SJSA1 (cell line): ENCODE data around the gene ZMIZ2. TPM values are rescaled to one million over a fixed set of nuclear protein-coding genes. Genes with fewer than 3 reads are reported as not detected.
"Not testable (repeated sequence)": the region's sequence is repeated elsewhere in the genome, so short reads cannot be mapped to it uniquely, and the experiment has no call there.

Experiments used
- DNase-seq, 2 experiments: peaks; one replicate each; pipeline ENCODE4 v3.0.0-alpha.2; 2015 to 2020; ENCODE audit warnings: low spot score in 2 of 2, low read depth in 1 of 2
- H3K27ac ChIP-seq: fragments of 250-450 bp; sonication (Bioruptor Pico); 2 replicates; pipeline ENCODE4 v1.5.1; 2020; ENCODE audit warnings: mild to moderate bottlenecking, moderate library complexity
- H3K27me3 ChIP-seq: fragments of 250-450 bp; sonication (Bioruptor Pico); replicated peaks from 2 replicates; pipeline ENCODE4 v1.5.1; 2020; ENCODE audit warnings: mild to moderate bottlenecking, moderate library complexity
- H3K36me3 ChIP-seq: fragments of 250-450 bp; sonication (Bioruptor Pico); 2 replicates; pipeline ENCODE4 v1.5.1; 2020; ENCODE audit warnings: mild to moderate bottlenecking
- H3K4me1 ChIP-seq: fragments of 250-450 bp; sonication (Bioruptor Pico); replicated peaks from 2 replicates; pipeline ENCODE4 v1.6.1; 2021; ENCODE audit warnings: mild to moderate bottlenecking
- H3K4me3 ChIP-seq: fragments of 250-450 bp; sonication (Bioruptor Pico); 2 replicates; pipeline ENCODE4 v1.5.1; 2020; ENCODE audit warnings: mild to moderate bottlenecking
- H3K9me3 ChIP-seq: fragments of 250-450 bp; sonication (Bioruptor Pico); replicated peaks from 2 replicates; pipeline ENCODE4 v1.5.1; 2020; ENCODE audit warnings: mild to moderate bottlenecking
- total RNA-seq: library from RNA; depleted of rRNA; stranded (reverse); fragments of >200 nt; shearing (Covaris generic); gene quantifications from 2 replicates; pipeline ENCODE4 v1.2.3, GENCODE V29; 2014

Gene ZMIZ2
- total RNA-seq, 1 experiment from 2014 or later: 6.8 TPM

- H3K4me1 ChIP-seq: peaks cover 19% of the 10 kb centered on the region
- H3K9me3 ChIP-seq: no peaks in the 10 kb centered on the region
- H3K4me3 ChIP-seq: no peak overlapping the region
- DNase-seq: no peak
- H3K27me3 ChIP-seq: no peaks in the 10 kb centered on the region
- H3K36me3 ChIP-seq: peaks cover 52% of the 10 kb centered on the region
- H3K27ac ChIP-seq: no peak overlapping the region
Observed at GRCh38 chr7:44767134-44767911, 18.7 kb downstream of the ZMIZ2 start.

- H3K9me3 ChIP-seq: no peaks in the 10 kb centered on the region
- no peak overlapping the region for H3K27ac ChIP-seq
- H3K4me3 ChIP-seq: no peak overlapping the region
- no peak for DNase-seq
- peaks cover 46% of the 10 kb centered on the region for H3K36me3 ChIP-seq
- H3K27me3 ChIP-seq: no peaks in the 10 kb centered on the region
- H3K4me1 ChIP-seq: peaks cover 19% of the 10 kb centered on the region
Observed at GRCh38 chr7:44767912-44768627, 19.4 kb downstream of the ZMIZ2 start.

- Histone ChIP-seq H3K9me3 (no peaks in the 10 kb centered on the region), H3K4me3 (no peak overlapping the region), H3K27me3 (no peaks in the 10 kb centered on the region), H3K4me1 (peaks cover 19% of the 10 kb centered on the region), H3K27ac (no peak overlapping the region), H3K36me3 (peaks cover 39% of the 10 kb centered on the region)
- no peak for DNase-seq
Observed at GRCh38 chr7:44768628-44769371, 20.2 kb downstream of the ZMIZ2 start.

GRCh38 chr7:44769376-44769775 lies 20.7 kb downstream of the ZMIZ2 start:
- Histone ChIP-seq H3K27ac (no peak overlapping the region), H3K4me3 (no peak overlapping the region), H3K9me3 (no peaks in the 10 kb centered on the region), H3K27me3 (no peaks in the 10 kb centered on the region), H3K4me1 (peaks cover 19% of the 10 kb centered on the region), H3K36me3 (peaks cover 33% of the 10 kb centered on the region)
- no peak for DNase-seq

- Histone ChIP-seq H3K4me1 (peaks cover 19% of the 10 kb centered on the region), H3K36me3 (peaks cover 29% of the 10 kb centered on the region), H3K4me3 (no peak overlapping the region), H3K9me3 (no peaks in the 10 kb centered on the region), H3K27me3 (no peaks in the 10 kb centered on the region), H3K27ac (no peak overlapping the region)
- DNase-seq: peak in 1 of 2 experiments; percentile 38
Observed at GRCh38 chr7:44769776-44770294, 21.2 kb downstream of the ZMIZ2 start.

GRCh38 chr7:44771358-44771757 lies 22.7 kb downstream of the ZMIZ2 start:
- Histone ChIP-seq H3K27ac (no peak overlapping the region), H3K4me1 (peaks cover 19% of the 10 kb centered on the region), H3K9me3 (no peaks in the 10 kb centered on the region), H3K36me3 (peaks cover 15% of the 10 kb centered on the region), H3K4me3 (no peak overlapping the region), H3K27me3 (no peaks in the 10 kb centered on the region)
- DNase-seq: no peak

- Histone ChIP-seq H3K27ac (no peak overlapping the region), H3K4me3 (no peak overlapping the region), H3K27me3 (no peaks in the 10 kb centered on the region), H3K4me1 (peaks cover 19% of the 10 kb centered on the region), H3K9me3 (no peaks in the 10 kb centered on the region), H3K36me3 (peaks cover 5% of the 10 kb centered on the region)
- DNase-seq: no peak
Observed at GRCh38 chr7:44772440-44772839, 23.8 kb downstream of the ZMIZ2 start.

GRCh38 chr7:44772867-44773266 lies 24.2 kb downstream of the ZMIZ2 start:
- Histone ChIP-seq H3K36me3 (peaks cover under 1% of the 10 kb centered on the region; the same call in 1 of the 2 replicates), H3K27ac (no peak overlapping the region), H3K9me3 (no peaks in the 10 kb centered on the region), H3K4me3 (no peak overlapping the region), H3K4me1 (peaks cover 19% of the 10 kb centered on the region), H3K27me3 (no peaks in the 10 kb centered on the region)
- DNase-seq: no peak

GRCh38 chr7:44774486-44774885 lies 25.8 kb downstream of the ZMIZ2 start:
- not testable (repeated sequence) for H3K27ac ChIP-seq, H3K36me3 ChIP-seq, H3K9me3 ChIP-seq, DNase-seq, H3K4me3 ChIP-seq, H3K27me3 ChIP-seq
- peaks cover 11% of the 10 kb centered on the region for H3K4me1 ChIP-seq

GRCh38 chr7:44775383-44776107 lies 26.9 kb downstream of the ZMIZ2 start:
- DNase-seq: no peak
- H3K36me3 ChIP-seq: no peaks in the 10 kb centered on the region
- H3K4me1 ChIP-seq: no peaks in the 10 kb centered on the region; the same call in 1 of the 2 replicates
- H3K27me3 ChIP-seq: no peaks in the 10 kb centered on the region
- no peak overlapping the region for H3K27ac ChIP-seq
- H3K4me3 ChIP-seq: no peak overlapping the region
- H3K9me3 ChIP-seq: no peaks in the 10 kb centered on the region

GRCh38 chr7:44776211-44776610 lies 27.6 kb downstream of the ZMIZ2 start:
- Histone ChIP-seq H3K4me1 (no peaks in the 10 kb centered on the region), H3K27ac (no peak overlapping the region), H3K9me3 (no peaks in the 10 kb centered on the region), H3K27me3 (no peaks in the 10 kb centered on the region), H3K36me3 (no peaks in the 10 kb centered on the region), H3K4me3 (no peak overlapping the region)
- DNase-seq: no peak

- no peaks in the 10 kb centered on the region for H3K27me3 ChIP-seq
- no peaks in the 10 kb centered on the region for H3K36me3 ChIP-seq
- H3K4me1 ChIP-seq: 0 out of 2 replicates have a peak, but pooled peaks cover 4% of the 10 kb centered on the region
- DNase-seq: no peak
- peaks cover 3% of the 10 kb centered on the region; the same call in 1 of the 2 replicates for H3K9me3 ChIP-seq
- H3K4me3 ChIP-seq: no peak overlapping the region
- H3K27ac ChIP-seq: no peak overlapping the region
Observed at GRCh38 chr7:44782460-44782859, 33.8 kb downstream of the ZMIZ2 start.

GRCh38 chr7:44783407-44783806 lies 34.8 kb downstream of the ZMIZ2 start:
- Histone ChIP-seq H3K4me3 (no peak overlapping the region), H3K4me1 (0 out of 2 replicates have a peak, but pooled peaks cover 4% of the 10 kb centered on the region), H3K36me3 (no peaks in the 10 kb centered on the region), H3K27ac (no peak overlapping the region), H3K27me3 (no peaks in the 10 kb centered on the region), H3K9me3 (peaks cover 3% of the 10 kb centered on the region; the same call in 1 of the 2 replicates)
- no peak for DNase-seq
